Fibroblast of villous mesenchyme (primary cell): ENCODE data around the gene PPP2R2B. TPM values are rescaled to one million over a fixed set of nuclear protein-coding genes. Genes with fewer than 3 reads are reported as not detected.

ENCODE experiments used
- DNase-seq: peaks from one replicate; pipeline ENCODE4 v3.0.0-alpha.2; 2010; ENCODE audit warnings: low read depth
- H3K4me3 ChIP-seq: 2 replicates; pipeline ENCODE4 v1.5.1; 2011; ENCODE audit warnings: low read depth, mild to moderate bottlenecking, low read length
- CTCF ChIP-seq: IDR thresholded peaks from 2 replicates; pipeline ENCODE4 v1.5.1; 2012; ENCODE audit warnings: low read depth, mild to moderate bottlenecking, low read length; ENCODE audit not compliant: insufficient read depth
- total RNA-seq: library from RNA; depleted of rRNA; stranded (reverse); fragments of >200 nt; gene quantifications from 2 replicates; pipeline ENCODE4 v1.2.3, GENCODE V29; 2012

Gene PPP2R2B
- total RNA-seq, 1 donor, result 2.2 TPM

- no peak for TF ChIP-seq CTCF
- no peak for DNase-seq
- no peak overlapping the region for H3K4me3 ChIP-seq
Measured at GRCh38 chr5:146751054-146751453, 127.5 kb downstream of the PPP2R2B start.

DNA sequence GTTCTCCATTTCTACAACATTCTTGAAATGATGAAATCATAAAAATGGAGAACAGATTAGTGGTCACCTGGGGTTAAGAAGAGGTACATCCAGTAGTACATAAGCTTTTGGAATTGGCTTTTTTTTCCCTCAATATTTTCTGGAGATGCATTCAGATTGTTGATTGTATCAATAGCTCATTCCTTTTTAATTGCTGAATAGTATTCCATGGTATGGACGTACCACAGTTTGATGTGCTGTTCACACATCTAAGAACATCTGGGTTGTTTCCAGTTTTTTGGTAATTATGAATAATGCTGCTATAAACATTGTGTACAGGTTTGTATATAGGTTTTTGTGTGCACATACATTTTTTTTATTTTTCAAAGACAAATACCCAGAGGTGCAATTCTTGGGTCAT is 130.0 kb downstream of the PPP2R2B start:
- no peak for TF ChIP-seq CTCF
- H3K4me3 ChIP-seq, result no peak overlapping the region
- DNase-seq, result no peak

DNA sequence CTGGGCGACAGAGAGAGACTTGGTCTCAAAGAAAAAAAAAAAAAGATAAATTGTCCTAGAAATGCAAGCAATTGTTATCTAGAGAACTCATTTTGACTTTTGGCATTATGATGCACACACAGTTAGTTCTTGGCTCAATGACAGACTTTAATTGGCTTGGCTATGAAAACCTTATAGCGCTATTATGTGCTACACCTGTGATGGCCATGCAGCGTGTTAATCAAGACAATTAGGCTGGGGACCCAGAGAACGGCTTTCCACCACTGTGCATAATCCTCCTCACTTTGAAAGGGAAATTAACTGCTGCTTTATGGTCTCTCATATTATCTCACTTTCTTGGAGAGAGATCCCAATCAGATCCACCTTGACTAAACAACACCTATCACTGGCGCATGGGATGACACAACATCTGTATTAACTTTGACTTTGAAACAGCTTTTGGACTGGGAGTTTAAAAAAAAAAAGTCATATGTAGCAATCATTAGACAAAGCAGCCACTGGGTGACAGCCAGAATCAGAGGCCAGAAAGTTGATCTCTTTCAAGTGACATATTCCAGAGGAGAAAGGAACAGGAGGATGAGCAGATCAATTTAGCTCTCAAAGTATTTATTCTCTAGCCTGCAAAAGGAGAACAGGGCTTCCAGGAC is 132.5 kb downstream of the PPP2R2B start:
- DNase-seq, result no peak

DNA sequence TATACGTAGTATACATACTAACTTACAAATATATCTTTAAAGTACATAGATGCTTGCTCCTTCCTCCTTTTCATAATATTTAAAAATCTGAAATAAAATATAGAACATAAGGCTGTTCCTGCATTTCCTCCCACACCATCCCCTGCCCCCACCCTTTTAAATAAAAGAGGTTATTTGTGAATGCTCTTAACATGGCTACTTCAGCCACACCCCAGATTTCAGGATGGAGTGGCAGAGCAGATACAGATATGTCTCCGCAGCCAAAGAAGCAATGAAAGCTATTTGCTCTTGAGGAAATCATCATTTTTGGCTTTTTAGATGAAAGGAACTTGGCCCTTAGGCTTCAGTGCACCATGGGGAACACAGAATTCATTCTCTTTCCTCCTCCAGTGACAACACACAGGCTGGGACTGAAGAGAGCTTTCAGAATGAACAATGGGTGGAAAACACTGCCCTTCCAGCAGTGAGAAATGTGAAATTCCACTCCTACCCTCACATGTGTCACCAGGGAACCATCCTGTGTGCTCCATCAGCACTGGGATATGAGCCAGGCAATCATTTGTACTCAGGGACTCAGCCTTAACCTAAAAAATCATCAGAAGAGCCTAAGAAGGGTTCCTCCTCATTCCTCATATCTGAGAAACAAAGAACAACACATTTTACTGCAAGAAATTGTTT is 134.3 kb downstream of the PPP2R2B start:
- no peak for DNase-seq

More for the DNA sequence above, 132.5 kb downstream of the PPP2R2B start:
- no peak for TF ChIP-seq CTCF
- H3K4me3 ChIP-seq, result no peak overlapping the region

DNA sequence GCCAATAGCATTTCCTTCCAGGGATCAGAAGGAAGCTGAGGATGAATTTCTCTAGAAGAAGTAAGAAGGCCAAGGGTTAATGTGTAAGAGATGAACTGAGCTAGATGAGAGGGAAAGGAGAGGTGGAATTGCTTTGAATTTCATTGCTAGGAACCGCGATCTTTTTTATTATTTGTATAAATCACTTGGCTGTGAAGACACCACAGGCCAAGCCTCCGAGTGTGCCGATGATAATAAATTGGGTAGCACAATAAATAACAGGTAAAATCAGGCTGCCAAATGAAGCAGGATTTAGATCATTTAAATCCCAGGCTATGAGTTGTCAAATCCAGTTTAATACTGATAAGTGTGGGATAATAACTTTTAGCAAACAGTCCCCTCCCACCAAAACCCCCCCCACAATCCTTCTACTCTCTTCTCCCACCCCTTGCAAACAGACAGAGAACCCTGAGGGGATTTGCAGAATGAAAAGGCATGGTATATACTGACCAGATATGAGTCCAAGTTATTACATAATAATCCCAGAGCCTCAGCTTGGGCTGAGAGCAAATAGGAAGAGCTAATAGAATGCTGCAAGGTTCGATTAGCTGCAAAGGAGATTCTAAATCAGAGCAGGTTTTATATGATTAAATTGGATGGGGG is 143.5 kb downstream of the PPP2R2B start:
- DNase-seq, result no peak
- no peak for TF ChIP-seq CTCF
- no peak overlapping the region for H3K4me3 ChIP-seq

More for the DNA sequence above, 134.3 kb downstream of the PPP2R2B start:
- no peak overlapping the region for H3K4me3 ChIP-seq
- no peak for TF ChIP-seq CTCF

DNA sequence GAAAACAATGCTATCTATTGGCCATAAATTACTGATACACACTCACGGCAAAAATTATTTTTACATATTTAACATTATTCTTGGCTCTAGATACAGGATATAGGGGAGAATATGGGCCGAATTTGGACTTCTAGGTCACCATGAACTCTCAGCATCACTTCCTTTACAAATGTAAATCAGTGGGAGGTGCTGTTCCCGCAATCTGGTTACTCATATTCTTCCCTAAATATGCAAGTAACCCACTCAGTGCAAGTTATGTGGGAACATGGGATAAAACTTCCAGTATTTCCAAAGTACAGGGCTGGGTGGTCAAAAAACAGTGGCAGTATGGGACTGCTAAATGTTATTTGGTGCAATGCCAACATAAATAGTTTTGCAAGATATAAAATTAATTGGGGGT is 145.6 kb downstream of the PPP2R2B start:
- TF ChIP-seq CTCF, result no peak
- no peak for DNase-seq
- H3K4me3 ChIP-seq, result no peak overlapping the region
